SJCRH30 (cell line): Measurements from ENCODE around the gene SLC66A2. TPM values are rescaled to one million over a fixed set of nuclear protein-coding genes. Genes with fewer than 3 reads are reported as not detected.
"Not testable (repeated sequence)": the region's sequence is repeated elsewhere in the genome, so short reads cannot be mapped to it uniquely, and the experiment has no call there.

Experiments used
- DNase-seq, 2 experiments: peaks; one replicate each; pipeline ENCODE4 v3.0.0-alpha.2; 2015 to 2020
- H3K27ac ChIP-seq: fragments of 250-450 bp; sonication (Bioruptor Pico); 2 replicates; pipeline ENCODE4 v1.5.1; 2020; ENCODE audit warnings: mild to moderate bottlenecking, moderate library complexity
- H3K27me3 ChIP-seq: fragments of 250-450 bp; sonication (Bioruptor Pico); 2 replicates; pipeline ENCODE4 v1.5.1; 2020; ENCODE audit warnings: mild to moderate bottlenecking, moderate library complexity
- H3K36me3 ChIP-seq: fragments of 250-450 bp; sonication (Bioruptor Pico); 2 replicates; pipeline ENCODE4 v1.5.1; 2020; ENCODE audit warnings: mild to moderate bottlenecking, moderate library complexity
- H3K4me1 ChIP-seq: fragments of 250-450 bp; sonication (Bioruptor Pico); 2 replicates; pipeline ENCODE4 v1.5.1; 2020; ENCODE audit warnings: mild to moderate bottlenecking, moderate library complexity
- H3K4me3 ChIP-seq: fragments of 250-450 bp; sonication (Bioruptor Pico); 2 replicates; pipeline ENCODE4 v1.5.1; 2020; ENCODE audit warnings: mild to moderate bottlenecking, moderate library complexity
- H3K9me3 ChIP-seq: fragments of 250-450 bp; sonication (Bioruptor Pico); replicated peaks from 2 replicates; pipeline ENCODE4 v1.5.1; 2020; ENCODE audit warnings: mild to moderate bottlenecking, moderate library complexity
- total RNA-seq: library from RNA; depleted of rRNA; stranded (reverse); fragments of >200 nt; shearing (Covaris generic); gene quantifications from 2 replicates; pipeline ENCODE4 v1.2.3, GENCODE V29; 2014

SLC66A2 gene
- total RNA-seq, 1 experiment from 2014 or later: 16.3 TPM

DNA sequence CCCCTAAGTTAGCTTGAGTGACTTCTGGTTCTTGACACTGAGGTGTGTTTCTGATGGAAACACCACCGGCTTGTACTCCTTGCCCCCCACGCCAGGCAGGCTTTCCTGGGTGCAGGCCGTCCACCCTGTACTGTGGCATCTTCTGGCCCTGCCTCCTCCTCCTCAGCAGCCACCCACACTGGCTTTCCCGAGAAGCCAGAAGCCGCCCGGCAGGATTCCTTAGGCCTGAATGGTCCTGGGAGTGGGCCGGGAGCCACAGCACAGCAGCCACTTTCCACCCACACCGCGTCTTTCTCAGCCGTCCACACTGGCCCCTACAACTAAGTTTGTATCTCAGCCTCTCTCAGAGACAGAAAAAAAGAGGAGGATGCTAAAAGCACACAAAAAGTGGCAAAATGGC lies 10.9 kb upstream of the SLC66A2 start:
- Histone ChIP-seq H3K36me3 (no peaks in the 10 kb centered on the region), H3K4me3 (no peak overlapping the region), H3K4me1 (peaks cover 16% of the 10 kb centered on the region), H3K9me3 (no peaks in the 10 kb centered on the region), H3K27me3 (no peaks in the 10 kb centered on the region), H3K27ac (no peak overlapping the region)
- no peak for DNase-seq

GRCh38 chr18:79961527-79962291 lies 10.3 kb upstream of the SLC66A2 start:
- H3K36me3 ChIP-seq: no peaks in the 10 kb centered on the region
- no peaks in the 10 kb centered on the region for H3K9me3 ChIP-seq
- peaks cover 16% of the 10 kb centered on the region for H3K4me1 ChIP-seq
- H3K27ac ChIP-seq: no peak overlapping the region
- no peak overlapping the region for H3K4me3 ChIP-seq
- DNase-seq: peak; percentile 31 to 33
- no peaks in the 10 kb centered on the region for H3K27me3 ChIP-seq

DNA sequence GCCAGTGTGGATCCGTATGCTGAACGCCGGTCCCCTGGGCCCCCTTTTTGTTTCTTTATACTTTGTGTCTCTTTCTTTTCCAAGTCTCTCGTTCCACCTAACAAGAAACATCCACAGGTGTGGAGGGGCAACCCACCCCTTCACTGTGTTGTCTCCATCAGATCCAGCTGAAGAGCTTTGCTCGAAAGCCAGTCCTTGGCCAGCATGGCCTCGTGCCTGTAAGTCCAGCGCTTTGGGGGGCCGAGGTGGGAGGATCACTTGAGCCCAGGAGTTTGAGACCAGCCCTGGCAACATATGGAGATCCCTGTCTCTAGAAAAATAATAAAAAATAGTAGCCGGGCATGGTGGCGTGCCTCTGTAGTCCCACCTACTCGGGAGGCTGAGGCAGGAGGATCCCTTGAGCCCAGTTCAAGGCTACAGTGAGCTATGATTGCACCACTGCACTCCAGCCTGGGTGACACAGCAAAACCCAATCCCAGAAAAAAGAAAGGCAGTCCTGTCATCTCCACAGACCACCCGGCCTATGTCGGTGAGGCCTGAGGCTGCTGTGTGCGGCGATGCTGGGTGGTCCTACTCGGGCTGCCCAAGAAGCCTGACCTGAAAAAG lies 9.6 kb upstream of the SLC66A2 start:
- Histone ChIP-seq H3K27ac (no peak overlapping the region), H3K4me3 (no peak overlapping the region), H3K9me3 (no peaks in the 10 kb centered on the region), H3K4me1 (peaks cover 16% of the 10 kb centered on the region), H3K27me3 (no peaks in the 10 kb centered on the region), H3K36me3 (no peaks in the 10 kb centered on the region)
- DNase-seq: peak; percentile 37

DNA sequence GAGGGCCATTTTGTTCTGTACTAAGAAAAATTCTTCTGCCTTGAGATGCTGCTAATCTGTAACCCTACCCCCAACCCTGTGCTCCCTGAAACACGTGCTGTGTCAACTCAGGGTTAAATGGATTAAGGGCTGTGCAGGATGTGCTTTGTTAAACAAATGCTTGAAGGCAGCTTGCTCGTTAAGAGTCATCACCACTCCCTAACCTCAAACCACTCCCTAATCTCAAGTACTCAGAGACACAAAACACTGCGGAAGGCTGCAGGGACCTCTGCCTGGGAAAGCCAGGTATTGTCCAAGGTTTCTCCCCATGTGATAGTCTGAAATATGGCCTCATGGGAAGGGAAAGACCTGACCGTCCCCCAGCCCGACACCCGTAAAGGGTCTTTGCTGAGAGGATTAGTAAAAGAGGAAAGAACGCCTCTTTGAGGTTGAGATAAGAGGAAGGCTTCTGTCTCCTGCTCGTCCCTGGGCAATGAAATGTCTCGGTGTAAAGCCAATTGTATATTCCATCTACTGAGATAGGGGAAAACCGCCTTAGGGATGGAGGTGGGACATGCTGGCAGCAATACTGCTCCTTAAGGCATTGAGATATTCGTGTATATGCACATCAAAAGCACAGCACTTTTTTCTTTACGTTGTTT lies 8.8 kb upstream of the SLC66A2 start:
- H3K27ac ChIP-seq: peak overlapping the region; percentile 29; the same call in 1 of the 2 replicates

DNA sequence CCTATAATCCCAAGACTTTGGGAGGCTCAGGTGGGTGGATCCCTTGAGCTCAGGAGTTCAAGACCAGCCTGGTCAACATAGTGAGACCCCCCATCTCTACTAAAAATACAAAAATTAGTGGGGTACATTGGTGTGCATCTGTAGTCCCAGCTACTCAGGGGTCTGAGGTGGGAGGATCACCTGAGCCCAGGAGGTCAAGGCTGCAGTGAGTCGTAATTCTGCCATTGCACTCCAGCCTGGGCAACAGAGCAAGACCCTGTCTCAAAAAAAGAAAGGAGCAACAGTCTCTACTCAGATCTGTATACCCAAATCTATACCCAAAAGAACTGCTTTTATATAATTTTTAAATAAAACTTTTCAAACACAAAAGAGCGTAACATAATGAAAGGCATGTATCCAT lies 7.5 kb upstream of the SLC66A2 start:
- H3K27ac ChIP-seq: no peak overlapping the region; the same call in 1 of the 2 replicates
- no peak overlapping the region for H3K4me3 ChIP-seq
- peaks cover 16% of the 10 kb centered on the region for H3K4me1 ChIP-seq
- no peaks in the 10 kb centered on the region for H3K36me3 ChIP-seq
- no peaks in the 10 kb centered on the region for H3K9me3 ChIP-seq
- no peak for DNase-seq
- no peaks in the 10 kb centered on the region for H3K27me3 ChIP-seq

More for the DNA sequence above, 8.8 kb upstream of the SLC66A2 start:
- Histone ChIP-seq H3K4me1 (peaks cover 16% of the 10 kb centered on the region), H3K4me3 (peak overlapping the region; percentile 27)
- DNase-seq: peak; percentile 52 to 62
- not testable (repeated sequence) for H3K9me3 ChIP-seq, H3K36me3 ChIP-seq, H3K27me3 ChIP-seq

GRCh38 chr18:79956276-79956675 lies 4.8 kb upstream of the SLC66A2 start:
- no peak for DNase-seq
- no peaks in the 10 kb centered on the region for H3K36me3 ChIP-seq
- H3K27me3 ChIP-seq: no peaks in the 10 kb centered on the region
- H3K4me1 ChIP-seq: peaks cover 16% of the 10 kb centered on the region
- no peak overlapping the region for H3K4me3 ChIP-seq
- no peaks in the 10 kb centered on the region for H3K9me3 ChIP-seq
- H3K27ac ChIP-seq: no peak overlapping the region

DNA sequence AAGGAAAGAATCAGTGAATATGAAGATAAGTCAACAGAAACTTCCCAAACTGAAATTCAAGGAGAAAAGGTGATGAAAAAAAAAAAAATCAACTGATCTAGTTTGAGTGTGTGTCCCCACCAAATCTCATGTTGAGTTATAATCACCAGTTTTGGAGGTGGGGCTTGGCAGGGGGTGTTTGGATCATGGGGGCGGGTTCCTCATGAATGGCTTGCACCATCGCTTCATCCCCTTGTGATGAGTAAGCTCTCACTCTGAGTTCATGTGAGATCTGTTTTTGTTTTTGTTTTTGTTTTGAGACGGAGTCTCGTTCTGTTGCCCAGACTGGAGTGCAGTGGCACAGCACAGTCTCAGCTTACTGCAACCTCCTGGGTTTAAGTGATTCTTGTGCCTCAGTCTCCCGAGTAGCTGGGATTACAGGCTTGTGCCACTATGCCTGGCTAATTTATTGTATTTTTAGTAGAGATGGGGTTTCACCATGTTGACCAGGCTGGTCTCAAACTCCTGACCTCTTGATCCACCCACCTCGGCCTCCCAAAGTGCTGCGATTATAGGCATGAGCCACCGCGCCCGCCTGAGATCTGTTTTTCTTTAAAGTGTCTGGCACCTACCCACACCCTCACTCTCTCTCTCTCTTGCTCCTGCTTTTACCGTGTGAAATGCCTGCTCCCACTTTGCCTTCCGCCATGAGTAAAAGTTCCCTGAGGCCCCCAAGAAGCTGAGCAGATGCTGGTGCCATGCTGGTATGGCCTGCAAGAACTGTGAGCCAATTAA lies 4.0 kb upstream of the SLC66A2 start:
- no peaks in the 10 kb centered on the region for H3K27me3 ChIP-seq
- H3K27ac ChIP-seq: no peak overlapping the region

GRCh38 chr18:79954791-79955190 lies 3.3 kb upstream of the SLC66A2 start:
- H3K9me3 ChIP-seq: no peaks in the 10 kb centered on the region
- DNase-seq: no peak

More for the DNA sequence above, 4.0 kb upstream of the SLC66A2 start:
- no peaks in the 10 kb centered on the region for H3K9me3 ChIP-seq
- peaks cover 9% of the 10 kb centered on the region for H3K4me1 ChIP-seq
- no peak overlapping the region for H3K4me3 ChIP-seq
- no peak for DNase-seq
- H3K36me3 ChIP-seq: no peaks in the 10 kb centered on the region

DNA sequence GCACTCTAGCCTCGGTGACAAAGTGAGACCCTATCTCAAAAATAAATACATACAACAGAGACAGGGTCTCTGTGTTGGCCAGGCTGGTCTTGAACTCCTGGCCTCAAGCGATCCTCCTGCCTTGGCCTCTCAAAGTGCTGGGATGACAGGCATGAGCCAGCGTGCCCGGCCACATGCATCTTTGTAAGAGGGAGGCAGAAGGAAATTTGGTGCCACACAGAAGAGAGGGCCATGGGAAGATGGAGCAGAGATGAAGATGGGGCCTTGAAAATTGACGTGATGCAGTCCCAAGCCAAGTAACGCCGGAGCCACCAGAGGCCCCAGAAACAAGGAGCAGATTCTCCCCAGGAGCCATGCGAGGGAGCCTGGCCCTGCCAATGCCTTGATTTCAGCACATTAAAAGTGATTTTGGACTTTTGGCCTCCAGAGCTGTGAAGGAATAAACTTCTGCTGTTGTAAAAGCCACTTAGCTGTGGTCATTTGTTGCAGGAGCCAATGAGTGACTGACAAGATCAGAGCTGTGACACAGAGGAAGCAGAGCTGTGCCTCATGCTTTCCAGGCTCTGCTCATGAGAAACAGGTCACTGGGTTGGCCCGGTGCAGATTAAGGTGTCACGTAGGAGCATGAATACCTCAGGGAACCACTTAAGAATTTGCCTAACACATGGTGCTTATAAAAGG lies 2.7 kb upstream of the SLC66A2 start:
- Histone ChIP-seq H3K4me3 (no peak overlapping the region), H3K4me1 (peaks cover 7% of the 10 kb centered on the region; the same call in 1 of the 2 replicates), H3K9me3 (no peaks in the 10 kb centered on the region), H3K27ac (no peak overlapping the region), H3K27me3 (no peaks in the 10 kb centered on the region), H3K36me3 (no peaks in the 10 kb centered on the region)
- no peak for DNase-seq

More at GRCh38 chr18:79954791-79955190, 3.3 kb upstream of the SLC66A2 start:
- H3K4me3 ChIP-seq: no peak overlapping the region
- H3K36me3 ChIP-seq: no peaks in the 10 kb centered on the region
- no peak overlapping the region for H3K27ac ChIP-seq
- no peaks in the 10 kb centered on the region for H3K27me3 ChIP-seq
- peaks cover 8% of the 10 kb centered on the region; the same call in 1 of the 2 replicates for H3K4me1 ChIP-seq

DNA sequence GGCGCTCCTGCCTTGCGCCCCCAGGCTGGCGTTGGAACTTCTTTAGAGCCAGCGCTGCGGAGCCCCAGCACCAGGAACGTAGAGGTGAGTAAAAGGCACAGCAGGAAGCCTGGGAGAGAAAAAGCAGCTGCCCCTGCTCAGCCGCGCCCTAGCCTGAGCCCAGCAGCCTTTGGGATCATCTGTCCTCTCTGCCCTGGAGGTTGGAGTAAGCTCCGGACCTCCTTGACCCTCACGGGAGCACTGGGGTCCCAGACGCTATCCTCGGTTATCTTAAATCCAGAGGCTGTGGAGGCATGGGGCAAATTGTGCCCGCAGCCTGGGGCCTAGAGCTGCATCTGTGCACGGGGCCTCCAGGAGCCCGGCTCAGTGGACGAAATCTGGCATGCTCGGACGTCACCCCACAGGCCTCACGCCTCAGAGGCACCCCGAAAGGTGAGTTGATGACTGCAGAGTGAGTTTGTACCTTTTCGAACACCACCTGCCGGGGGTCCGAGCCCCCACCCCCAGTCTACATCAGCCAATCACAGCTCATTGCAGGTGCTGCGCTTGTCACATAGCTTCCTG lies 1.6 kb upstream of the SLC66A2 start:
- no peak for DNase-seq
- H3K4me3 ChIP-seq: no peak overlapping the region
- H3K9me3 ChIP-seq: no peaks in the 10 kb centered on the region

DNA sequence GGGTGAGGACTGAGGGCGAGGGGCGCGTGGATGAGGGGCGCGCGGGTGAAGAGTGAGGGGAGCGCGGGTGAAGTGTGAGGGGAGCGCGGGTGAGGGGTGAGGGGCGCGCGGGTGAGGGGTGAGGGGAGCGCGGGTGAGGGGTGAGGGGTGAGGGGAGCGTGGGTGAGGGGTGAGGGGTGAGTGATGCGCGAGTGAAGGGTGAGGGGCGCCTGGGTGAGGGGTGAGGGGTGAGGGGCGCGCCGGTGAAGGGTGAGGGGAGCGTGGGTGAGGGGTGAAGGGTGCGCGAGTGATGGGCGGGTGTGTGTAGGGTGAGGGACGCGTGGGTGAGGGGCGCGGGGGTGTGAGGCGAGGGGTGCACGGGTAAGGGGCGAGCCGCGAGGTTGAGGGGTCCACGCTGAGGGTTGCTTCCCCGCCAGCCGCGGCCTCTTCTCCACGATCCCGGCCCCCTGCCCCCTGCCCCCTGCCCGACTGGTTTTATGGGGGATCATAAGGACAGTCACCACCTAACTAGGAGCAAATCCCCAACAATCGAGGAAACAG lies 1.1 kb upstream of the SLC66A2 start:
- Histone ChIP-seq H3K36me3 (no peaks in the 10 kb centered on the region), H3K4me3 (peak overlapping the region; percentile 65), H3K4me1 (no peaks in the 10 kb centered on the region), H3K27ac (no peak overlapping the region), H3K9me3 (no peaks in the 10 kb centered on the region), H3K27me3 (no peaks in the 10 kb centered on the region)
- DNase-seq: no peak

More for the DNA sequence above, 1.6 kb upstream of the SLC66A2 start:
- no peaks in the 10 kb centered on the region for H3K4me1 ChIP-seq
- H3K27ac ChIP-seq: no peak overlapping the region
- no peaks in the 10 kb centered on the region for H3K27me3 ChIP-seq
- no peaks in the 10 kb centered on the region for H3K36me3 ChIP-seq

DNA sequence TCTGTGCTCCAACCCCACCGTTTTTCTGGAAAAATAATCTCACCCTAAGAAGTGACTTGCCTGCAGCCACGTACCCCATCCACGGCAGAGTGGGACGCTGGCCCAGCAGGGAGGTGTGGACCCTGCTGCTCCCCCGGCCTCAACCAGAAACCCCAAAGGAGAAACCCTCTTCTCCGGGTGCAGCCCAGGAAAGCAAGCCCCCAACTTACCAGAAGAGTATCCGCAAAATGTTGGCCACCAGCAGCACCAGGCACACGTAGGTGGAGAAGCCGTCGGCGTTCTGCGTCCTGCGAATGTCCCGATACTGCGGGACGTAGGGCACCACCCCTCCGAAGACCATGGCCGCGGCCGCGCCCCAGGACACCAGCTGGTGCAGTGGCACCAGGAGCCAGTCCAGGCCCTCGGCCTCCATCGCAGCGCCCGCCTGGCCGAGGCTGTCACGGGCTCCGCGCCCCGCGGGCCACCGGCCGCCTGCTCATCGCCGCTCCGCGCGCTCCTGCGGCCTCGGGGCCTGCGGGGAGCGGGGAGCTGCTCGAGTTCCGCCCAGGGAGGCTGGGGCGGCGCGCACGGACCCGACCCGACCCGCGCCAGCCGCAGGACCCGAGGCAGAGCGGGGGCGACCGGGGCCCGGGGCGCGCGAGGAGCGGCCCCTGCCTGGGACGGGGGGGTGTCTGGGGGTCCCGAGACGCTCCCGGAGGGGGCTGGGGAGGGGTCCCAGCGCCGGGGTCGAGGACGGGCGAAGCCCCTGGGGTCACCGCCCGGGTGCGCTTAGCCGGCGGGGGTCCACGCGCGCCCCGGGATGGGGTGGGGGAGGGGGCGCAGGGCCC lies 725 bp downstream of the SLC66A2 start:
- Histone ChIP-seq H3K4me1 (no peaks in the 10 kb centered on the region), H3K27ac (no peak overlapping the region), H3K9me3 (no peaks in the 10 kb centered on the region), H3K27me3 (no peaks in the 10 kb centered on the region), H3K36me3 (no peaks in the 10 kb centered on the region), H3K4me3 (peak overlapping the region; percentile 65)
- peak in 1 of 2 experiments; percentile 38 for DNase-seq
